Uterus (tissue), 2 donors: ENCODE data around the gene SLC36A1.

Experiments used
- CTCF ChIP-seq, 4 experiments: fragments of 200-600 bp in 2 of 4; fragments of 450-650 bp in 2 of 4; sonication (generic) in 2 of 4; IDR thresholded peaks; one replicate each; pipeline ENCODE4 v1.5.1; 2016 to 2019; ENCODE audit warnings: antibody characterized with exemption in 4 of 4, mild to moderate bottlenecking in 2 of 4, moderate library complexity in 1 of 4
- POLR2A ChIP-seq, 2 donors: fragments of 450-650 bp; IDR thresholded peaks; one replicate each; pipeline ENCODE4 v1.6.1; 2016; ENCODE audit warnings: antibody characterized with exemption in 2 of 2, mild to moderate bottlenecking in 1 of 2, moderate library complexity in 1 of 2

- TF ChIP-seq POLR2A (IDR thresholded peaks at IDR 0.05) (no peak), CTCF (IDR thresholded peaks at IDR 0.05) (no peak)
These were observed 38.7 kb upstream of the SLC36A1 start for GRCh38 chr5:151408591-151409230.
